Transverse colon (tissue), 4 donors: Measurements from ENCODE around the gene MCC.

Experiments used
- EP300 ChIP-seq: sonication (generic); formaldehyde crosslinking; IDR thresholded peaks from one replicate; pipeline ENCODE4 v1.6.1; 2017; ENCODE audit warnings: antibody characterized with exemption, low read depth
- POLR2A ChIP-seq: fragments of 450-650 bp; IDR thresholded peaks from one replicate; pipeline ENCODE4 v1.6.1; 2016; ENCODE audit warnings: antibody characterized with exemption, mild to moderate bottlenecking, moderate library complexity
- POLR2AphosphoS5 ChIP-seq, 3 donors: sonication (generic); formaldehyde crosslinking; IDR thresholded peaks; one replicate each; pipeline ENCODE4 v1.6.1; 2016; ENCODE audit warnings: antibody characterized with exemption in 3 of 3
- TF ChIP-seq, protein P1 (sequence below), 5 experiments: fragments of 200-600 bp in 3 of 5; fragments of 450-650 bp in 2 of 5; sonication (generic) in 3 of 5; IDR thresholded peaks; 1 replicate in 2 of 5; 2 replicates in 3 of 5; pipeline ENCODE4 v1.5.1; 2016 to 2017; ENCODE audit warnings: antibody characterized with exemption in 5 of 5, inconsistent platforms in 3 of 5, mild to moderate bottlenecking in 2 of 5, moderate library complexity in 1 of 5

DNA sequence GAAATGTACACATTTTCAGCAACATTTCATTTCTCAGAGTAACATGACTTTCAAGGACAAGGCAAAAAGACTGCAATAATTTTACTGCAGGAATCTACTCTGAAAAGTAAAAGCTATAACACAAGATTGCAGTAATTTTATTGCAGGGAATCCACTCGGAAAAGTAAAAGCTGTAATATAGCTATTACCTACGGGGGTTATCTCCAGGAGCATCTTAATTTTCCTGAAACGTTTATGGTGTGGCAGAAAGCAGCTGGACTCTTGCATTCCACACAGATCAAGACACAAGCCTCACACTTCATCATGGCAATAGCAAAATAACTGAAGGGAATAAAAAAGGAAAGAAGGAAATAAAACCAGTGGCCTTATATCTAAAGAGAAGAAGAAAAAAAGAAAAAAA lies 224.7 kb downstream of the MCC start:
- TF ChIP-seq, protein P1, sequence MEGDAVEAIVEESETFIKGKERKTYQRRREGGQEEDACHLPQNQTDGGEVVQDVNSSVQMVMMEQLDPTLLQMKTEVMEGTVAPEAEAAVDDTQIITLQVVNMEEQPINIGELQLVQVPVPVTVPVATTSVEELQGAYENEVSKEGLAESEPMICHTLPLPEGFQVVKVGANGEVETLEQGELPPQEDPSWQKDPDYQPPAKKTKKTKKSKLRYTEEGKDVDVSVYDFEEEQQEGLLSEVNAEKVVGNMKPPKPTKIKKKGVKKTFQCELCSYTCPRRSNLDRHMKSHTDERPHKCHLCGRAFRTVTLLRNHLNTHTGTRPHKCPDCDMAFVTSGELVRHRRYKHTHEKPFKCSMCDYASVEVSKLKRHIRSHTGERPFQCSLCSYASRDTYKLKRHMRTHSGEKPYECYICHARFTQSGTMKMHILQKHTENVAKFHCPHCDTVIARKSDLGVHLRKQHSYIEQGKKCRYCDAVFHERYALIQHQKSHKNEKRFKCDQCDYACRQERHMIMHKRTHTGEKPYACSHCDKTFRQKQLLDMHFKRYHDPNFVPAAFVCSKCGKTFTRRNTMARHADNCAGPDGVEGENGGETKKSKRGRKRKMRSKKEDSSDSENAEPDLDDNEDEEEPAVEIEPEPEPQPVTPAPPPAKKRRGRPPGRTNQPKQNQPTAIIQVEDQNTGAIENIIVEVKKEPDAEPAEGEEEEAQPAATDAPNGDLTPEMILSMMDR (IDR thresholded peaks at IDR 0.05) = no peak
- TF ChIP-seq POLR2AphosphoS5 (IDR thresholded peaks at IDR 0.05) (no peak), EP300 (no peak), POLR2A (no peak)
